ENCODE measurements around the gene PDXK. TPM values are rescaled to one million over a fixed set of nuclear protein-coding genes. Genes with fewer than 3 reads are reported as not detected.

The PDXK gene
- total and polyA plus RNA-seq, 2 of the 13 experiments (the other 11 are each of a cell fraction or from before 2014, with no cell fraction given): 114 to 184 TPM

GRCh38 chr21:43679951-43680350, 39.0 kb upstream of the PDXK start (continued):
- no peak for TF ChIP-seq DMTF1 (CRISPR knock-in tag; IDR thresholded peaks at IDR 0.05)
- TF ChIP-seq PHF8 (CRISPR knock-in tag; IDR thresholded peaks at IDR 0.05): no peak
- no peak for TF ChIP-seq MATR3 (CRISPR knock-in tag; IDR thresholded peaks at IDR 0.05)
- TF ChIP-seq GATAD2A (CRISPR knock-in tag; IDR thresholded peaks at IDR 0.05): no peak
- no peak for TF ChIP-seq ZFYVE20 (CRISPR knock-in tag; IDR thresholded peaks at IDR 0.05; ENCODE audit: borderline replicate concordance, low read depth)
- TF ChIP-seq ZNF670 (CRISPR knock-in tag; IDR thresholded peaks at IDR 0.05; ENCODE audit: borderline replicate concordance): no peak
- no peak for TF ChIP-seq ZNF512 (CRISPR knock-in tag; IDR thresholded peaks at IDR 0.05)
- no peak for TF ChIP-seq ZNF605 (CRISPR knock-in tag; IDR thresholded peaks at IDR 0.05)
- no peak for TF ChIP-seq NR0B2 (CRISPR knock-in tag; IDR thresholded peaks at IDR 0.05)
- no peak for TF ChIP-seq SRF (IDR thresholded peaks at IDR 0.05; ENCODE audit: low read depth, low read length)
- no peak for TF ChIP-seq SMYD3 (CRISPR knock-in tag; IDR thresholded peaks at IDR 0.05)
- TF ChIP-seq ZC3H4 (CRISPR knock-in tag; IDR thresholded peaks at IDR 0.05; ENCODE audit: borderline replicate concordance): no peak
- TF ChIP-seq ZNF549 (CRISPR knock-in tag; IDR thresholded peaks at IDR 0.05): no peak
- no peak for TF ChIP-seq TAF1 (CRISPR knock-in tag; IDR thresholded peaks at IDR 0.05)
- no peak for TF ChIP-seq RBFOX2 (IDR thresholded peaks at IDR 0.05; ENCODE audit: low read depth, low read length)
- TF ChIP-seq HNF4A (CRISPR knock-in tag; IDR thresholded peaks at IDR 0.05): peak; percentile 58
- no peak for TF ChIP-seq LCORL (IDR thresholded peaks at IDR 0.05)
- 0 out of 2 replicates have a peak, but pooled peaks have one; percentile 28 for TF ChIP-seq LCORL (CRISPR knock-in tag; IDR thresholded peaks at IDR 0.05)
- TF ChIP-seq HNRNPH1 (optimal IDR thresholded peaks at IDR 0.05; ENCODE audit: low read depth, low read length): no peak
- TF ChIP-seq PAXIP1 (CRISPR knock-in tag; conservative IDR thresholded peaks at IDR 0.05): 0 out of 2 replicates have a peak, but pooled peaks have one; percentile 26
- TF ChIP-seq ZBTB20 (CRISPR knock-in tag; IDR thresholded peaks at IDR 0.05; ENCODE audit: borderline replicate concordance, low read depth): no peak
- TF ChIP-seq ZNF569 (CRISPR knock-in tag; IDR thresholded peaks at IDR 0.05; ENCODE audit: borderline replicate concordance): no peak
- no peak for TF ChIP-seq GLI4 (CRISPR knock-in tag; IDR thresholded peaks at IDR 0.05; ENCODE audit: borderline replicate concordance)
- TF ChIP-seq SPEN (CRISPR knock-in tag; IDR thresholded peaks at IDR 0.05; ENCODE audit: low read depth): no peak

Measured in HepG2 (cell line).